Breast epithelium (tissue), 4 donors: ENCODE results near the gene LHFPL2. TPM values are rescaled to one million over a fixed set of nuclear protein-coding genes. Genes with fewer than 3 reads are reported as not detected.

Experiments
- DNase-seq, 2 donors: peaks; one replicate each; pipeline ENCODE4 v3.0.0-alpha.2; 2019; ENCODE audit warnings: low spot score in 2 of 2
- H3K27ac ChIP-seq, 2 donors: fragments of 200-600 bp; sonication (generic) in 1 of 2; one replicate each; pipeline ENCODE4 v1.5.1; 2016 to 2019; ENCODE audit warnings: mild to moderate bottlenecking in 1 of 2
- H3K27me3 ChIP-seq, 2 donors: fragments of 200-600 bp; sonication (generic) in 1 of 2; one replicate each; pipeline versions ENCODE4 v1.5.1 to v1.6.0; 2017 to 2019; ENCODE audit warnings: control low read depth in 1 of 2, mild to moderate bottlenecking in 1 of 2
- H3K36me3 ChIP-seq: fragments of 200-600 bp; one replicate; pipeline ENCODE4 v1.5.1; 2019
- H3K4me1 ChIP-seq, 2 donors: fragments of 200-600 bp; sonication (generic); one replicate each; pipeline ENCODE4 v1.5.1; 2016 to 2019; ENCODE audit warnings: control low read depth in 1 of 2
- H3K4me3 ChIP-seq, 3 donors: fragments of 200-600 bp; sonication (generic); 1 replicate in 2 of 3; 2 replicates in 1 of 3; pipeline ENCODE4 v1.5.1; 2016 to 2019; ENCODE audit warnings: mild to moderate bottlenecking in 3 of 3, moderate library complexity in 2 of 3
- H3K9me3 ChIP-seq, 2 donors: fragments of 200-600 bp; sonication (generic) in 1 of 2; one replicate each; pipeline ENCODE4 v1.5.1; 2016 to 2019; ENCODE audit warnings: control low read depth in 1 of 2
- POLR2A ChIP-seq: fragments of 450-650 bp; IDR thresholded peaks from one replicate; pipeline ENCODE4 v1.6.1; 2016; ENCODE audit warnings: antibody characterized with exemption, mild to moderate bottlenecking, moderate library complexity
- POLR2AphosphoS5 ChIP-seq, 3 donors: sonication (generic); formaldehyde crosslinking; IDR thresholded peaks; one replicate each; pipeline ENCODE4 v1.6.1; 2017; ENCODE audit warnings: antibody characterized with exemption in 3 of 3
- intact Hi-C: fragments of 100-400 bp; cut with DNase I; formaldehyde crosslinking; loops from one replicate; pipeline ENCODE4 v1.15.1; 2023; ENCODE audit warnings: low total_unique reads
- total RNA-seq, 3 donors: library from RNA; depleted of rRNA; stranded (reverse); fragments of >200 nt; gene quantifications; one replicate each; pipeline ENCODE4 v1.1.0, GENCODE V29; 2016
- TF ChIP-seq, protein P1 (sequence below), 3 donors: fragments of 450-650 bp; IDR thresholded peaks; one replicate each; pipeline ENCODE4 v1.5.1; 2016 to 2017; ENCODE audit warnings: antibody characterized with exemption in 3 of 3, mild to moderate bottlenecking in 3 of 3, moderate library complexity in 3 of 3

Gene LHFPL2
- total RNA-seq, 3 donors from 2014 or later, result 36.8 to 61.8 (median 41.3) TPM

DNA sequence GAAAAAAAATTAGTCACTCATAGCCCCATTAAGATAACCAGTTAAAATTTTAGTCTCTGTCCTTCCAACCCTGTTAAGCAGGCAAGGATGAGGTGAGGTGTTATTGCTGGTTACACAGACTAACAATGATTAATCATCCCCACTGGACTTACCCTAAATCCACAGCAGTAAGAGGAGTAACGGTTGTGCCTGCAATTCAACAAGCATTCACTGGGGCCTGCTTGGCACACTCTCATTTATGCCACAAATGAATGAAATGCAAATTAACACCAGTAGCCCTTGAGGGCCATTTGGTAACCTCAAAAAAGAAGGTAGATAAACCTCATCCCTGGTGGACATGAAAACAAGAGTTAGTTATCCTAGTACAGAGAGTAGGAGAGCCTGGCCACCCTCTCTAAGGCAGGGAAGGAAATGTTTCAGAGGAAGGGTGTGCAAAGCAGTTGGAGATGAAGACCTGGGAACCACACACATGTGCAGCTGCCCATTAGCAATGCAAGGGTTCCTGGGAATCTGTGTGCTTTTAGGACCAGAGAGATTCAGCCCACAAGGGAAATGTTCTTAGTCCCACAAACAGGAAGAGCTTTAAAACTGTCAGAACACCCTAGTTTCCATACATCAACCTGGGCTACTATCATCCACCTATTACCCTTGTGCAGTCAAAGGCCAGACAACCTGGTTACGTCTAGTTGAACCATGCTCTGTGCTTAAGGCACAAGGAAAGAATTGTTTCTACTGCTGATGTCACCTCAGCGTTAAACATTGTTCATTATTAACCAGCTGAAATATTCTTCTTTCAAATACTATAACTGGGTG lies 7.7 kb downstream of the LHFPL2 start:
- peaks cover 0 to 23% of the 10 kb centered on the region in 2 donors for H3K4me1 ChIP-seq
- DNase-seq, result no peak

DNA sequence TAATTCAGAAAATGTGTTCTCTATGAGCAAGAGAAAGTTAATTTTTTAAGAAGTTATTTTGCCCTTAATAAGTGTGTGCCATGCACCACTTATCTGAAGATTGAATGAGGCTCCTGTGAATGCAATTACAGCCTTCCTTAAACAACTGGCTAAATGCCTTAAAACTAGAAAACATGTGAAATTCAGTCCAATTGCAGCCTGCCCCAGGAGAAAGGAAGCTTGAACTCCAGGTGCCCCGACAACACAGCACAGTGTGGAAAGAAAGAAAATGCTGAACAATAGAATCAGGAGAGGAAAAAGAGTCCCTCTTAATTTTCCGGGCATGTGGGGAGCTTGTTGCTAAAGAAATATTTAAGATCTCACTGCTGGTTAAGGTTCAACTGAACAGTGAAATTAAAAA lies 8.8 kb downstream of the LHFPL2 start:
- Histone ChIP-seq H3K27me3 (no peaks in the 10 kb centered on the region), H3K4me1 (peaks cover 0 to 19% of the 10 kb centered on the region in 2 donors), H3K27ac (peak overlapping the region; percentile 70 to 85), H3K4me3 (no peak overlapping the region), H3K36me3 (no peaks in the 10 kb centered on the region), H3K9me3 (no peaks in the 10 kb centered on the region)
- DNase-seq, result no peak
- intact Hi-C loops, result no loop called here
- TF ChIP-seq, protein P1, sequence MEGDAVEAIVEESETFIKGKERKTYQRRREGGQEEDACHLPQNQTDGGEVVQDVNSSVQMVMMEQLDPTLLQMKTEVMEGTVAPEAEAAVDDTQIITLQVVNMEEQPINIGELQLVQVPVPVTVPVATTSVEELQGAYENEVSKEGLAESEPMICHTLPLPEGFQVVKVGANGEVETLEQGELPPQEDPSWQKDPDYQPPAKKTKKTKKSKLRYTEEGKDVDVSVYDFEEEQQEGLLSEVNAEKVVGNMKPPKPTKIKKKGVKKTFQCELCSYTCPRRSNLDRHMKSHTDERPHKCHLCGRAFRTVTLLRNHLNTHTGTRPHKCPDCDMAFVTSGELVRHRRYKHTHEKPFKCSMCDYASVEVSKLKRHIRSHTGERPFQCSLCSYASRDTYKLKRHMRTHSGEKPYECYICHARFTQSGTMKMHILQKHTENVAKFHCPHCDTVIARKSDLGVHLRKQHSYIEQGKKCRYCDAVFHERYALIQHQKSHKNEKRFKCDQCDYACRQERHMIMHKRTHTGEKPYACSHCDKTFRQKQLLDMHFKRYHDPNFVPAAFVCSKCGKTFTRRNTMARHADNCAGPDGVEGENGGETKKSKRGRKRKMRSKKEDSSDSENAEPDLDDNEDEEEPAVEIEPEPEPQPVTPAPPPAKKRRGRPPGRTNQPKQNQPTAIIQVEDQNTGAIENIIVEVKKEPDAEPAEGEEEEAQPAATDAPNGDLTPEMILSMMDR (IDR thresholded peaks at IDR 0.05), result no peak
- no peak for TF ChIP-seq POLR2AphosphoS5 (IDR thresholded peaks at IDR 0.05)
- TF ChIP-seq POLR2A, result no peak

More for the DNA sequence above, 7.7 kb downstream of the LHFPL2 start:
- H3K36me3 ChIP-seq, result no peaks in the 10 kb centered on the region
- H3K9me3 ChIP-seq, result no peaks in the 10 kb centered on the region
- intact Hi-C loops, result no loop called here
- H3K27me3 ChIP-seq, result no peaks in the 10 kb centered on the region
- H3K27ac ChIP-seq, result peak overlapping the region; percentile 53 to 54
- TF ChIP-seq, protein P1 (IDR thresholded peaks at IDR 0.05), result no peak
- no peak for TF ChIP-seq POLR2AphosphoS5 (IDR thresholded peaks at IDR 0.05)
- no peak for TF ChIP-seq POLR2A
- H3K4me3 ChIP-seq, result no peak overlapping the region

DNA sequence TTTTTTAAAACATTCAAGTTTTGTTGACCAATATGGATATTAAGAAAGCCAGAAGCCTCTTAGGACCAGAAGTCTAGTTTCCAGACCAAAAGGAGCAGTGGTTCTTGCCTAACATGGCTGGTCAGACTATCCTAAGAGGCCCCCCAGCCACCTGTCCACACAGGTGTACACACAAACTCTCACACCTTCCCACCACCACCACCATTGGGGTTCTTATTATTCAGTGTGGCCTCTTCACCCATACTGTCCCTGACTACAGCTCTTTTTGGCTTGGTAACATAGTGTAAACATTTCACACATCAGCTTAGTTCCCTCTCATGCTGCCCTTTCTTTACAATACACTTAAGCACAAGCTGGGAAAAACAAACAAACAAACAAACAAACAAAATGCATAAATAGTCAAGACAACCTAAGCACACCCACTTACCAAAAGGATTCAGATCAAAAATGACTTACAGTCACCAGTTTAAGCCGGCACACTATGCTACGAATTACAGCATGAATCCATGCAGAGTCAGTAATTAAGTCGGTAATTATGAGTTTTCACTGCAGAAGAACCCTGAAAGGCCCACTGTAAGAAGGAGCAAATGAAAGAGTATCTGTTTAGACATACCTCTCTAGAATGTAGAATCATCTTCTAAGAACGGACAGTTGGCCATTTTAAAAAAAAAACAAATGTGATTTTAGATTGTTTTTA lies 9.5 kb downstream of the LHFPL2 start:
- Histone ChIP-seq H3K4me3 (no peak overlapping the region), H3K4me1 (peaks cover 0 to 15% of the 10 kb centered on the region in 2 donors), H3K36me3 (no peaks in the 10 kb centered on the region), H3K27ac (peak overlapping the region; percentile 70 to 85), H3K9me3 (no peaks in the 10 kb centered on the region), H3K27me3 (no peaks in the 10 kb centered on the region)
- no peak for DNase-seq
- intact Hi-C loops, result no loop called here
- TF ChIP-seq POLR2A (no peak), POLR2AphosphoS5 (IDR thresholded peaks at IDR 0.05) (no peak)
- TF ChIP-seq, protein P1 (IDR thresholded peaks at IDR 0.05), result no peak

GRCh38 chr5:78638423-78638822 lies 10.1 kb downstream of the LHFPL2 start:
- intact Hi-C loops, result no loop called here
- DNase-seq, result peak; percentile 77 to 83
- peak; percentile 29 to 65 (median 63) for TF ChIP-seq POLR2AphosphoS5 (IDR thresholded peaks at IDR 0.05)
- TF ChIP-seq, protein P1 (IDR thresholded peaks at IDR 0.05), result no peak
- Histone ChIP-seq H3K36me3 (no peaks in the 10 kb centered on the region), H3K4me1 (peaks cover 0 to 15% of the 10 kb centered on the region in 2 donors), H3K9me3 (no peaks in the 10 kb centered on the region), H3K27me3 (no peaks in the 10 kb centered on the region), H3K4me3 (peak overlapping the region in 1 of 3 donors; percentile 10), H3K27ac (peak overlapping the region; percentile 70 to 85)

DNA sequence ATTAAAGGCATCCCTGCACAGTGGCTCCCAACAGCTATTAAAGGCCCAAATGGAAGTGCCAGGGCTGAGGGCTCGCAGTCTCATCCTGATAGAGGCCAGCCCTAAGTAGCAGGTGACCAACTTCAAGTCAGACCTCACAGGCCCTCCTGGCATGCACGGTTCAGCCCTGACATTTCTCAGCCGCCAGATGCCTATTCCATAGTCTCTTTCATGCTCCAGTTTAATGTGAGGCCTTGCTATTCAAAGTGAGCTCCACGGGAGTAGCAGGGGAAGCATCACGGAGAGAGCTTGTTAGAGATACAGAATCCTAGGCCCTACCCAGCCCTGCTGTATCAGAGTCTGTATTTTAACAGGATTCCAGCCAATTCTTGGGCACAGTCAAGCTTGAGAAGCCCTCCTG lies 11.1 kb downstream of the LHFPL2 start:
- intact Hi-C loops, result no loop called here
- H3K36me3 ChIP-seq, result no peaks in the 10 kb centered on the region
- no peaks in the 10 kb centered on the region for H3K27me3 ChIP-seq
- no peak overlapping the region for H3K4me3 ChIP-seq
- peak overlapping the region; percentile 70 to 85 for H3K27ac ChIP-seq
- peaks cover 0 to 15% of the 10 kb centered on the region in 2 donors for H3K4me1 ChIP-seq
- no peaks in the 10 kb centered on the region for H3K9me3 ChIP-seq
- DNase-seq, result no peak
- TF ChIP-seq POLR2A (no peak), POLR2AphosphoS5 (IDR thresholded peaks at IDR 0.05) (no peak)
- TF ChIP-seq, protein P1 (IDR thresholded peaks at IDR 0.05), result no peak
